ENCODE data around the gene HOXB6. TPM values are rescaled to one million over a fixed set of nuclear protein-coding genes. Genes with fewer than 3 reads are reported as not detected.
A peak's percentile ranks its signal among the peaks of the same experiment; 100 is the strongest.

The HOXB6 gene
- total RNA-seq, 6 donors from 2014 or later = 1.1 to 11.3 (median 7.0) TPM

- Histone ChIP-seq H3K27ac (peak overlapping the region; percentile 66 to 90 (median 90)), H3K27me3 (peaks cover 0 to 44% (median 20%) of the 10 kb centered on the region in 4 donors), H3K4me1 (peaks cover 28 to 51% (median 33%) of the 10 kb centered on the region in 4 donors), H3K36me3 (no peaks in the 10 kb centered on the region), H3K4me3 (peak overlapping the region in 2 of 4 donors; percentile 32 to 54), H3K9me3 (no peaks in the 10 kb centered on the region)
- no peak for TF ChIP-seq POLR2AphosphoS5 (IDR thresholded peaks at IDR 0.05)
- no peak for TF ChIP-seq CTCF (IDR thresholded peaks at IDR 0.05)
- TF ChIP-seq POLR2A (IDR thresholded peaks at IDR 0.05) = no peak
- TF ChIP-seq EP300 (IDR thresholded peaks at IDR 0.05) = no peak
- WGBS, 2 donors = 32 to 64% methylated on average over 2 of the region's 2 CpGs
- no peak for ATAC-seq (ENCODE audit: low FRiP score in 2 of 2)
- DNase-seq = no peak
These were observed 16.7 kb downstream of the HOXB6 start for GRCh38 chr17:48588074-48588415.

GRCh38 chr17:48587276-48588073, 17.3 kb downstream of the HOXB6 start:
- 23 to 24% methylated on average over 4 to 5 of the region's 5 CpGs for WGBS, 2 donors
- TF ChIP-seq CTCF (IDR thresholded peaks at IDR 0.05) (no peak), POLR2AphosphoS5 (IDR thresholded peaks at IDR 0.05) (peak; percentile 32 to 33), EP300 (IDR thresholded peaks at IDR 0.05) (no peak)
- H3K4me3 ChIP-seq = peak overlapping the region in 2 of 4 donors; percentile 54 to 61
- peaks cover 0 to 45% (median 20%) of the 10 kb centered on the region in 4 donors for H3K27me3 ChIP-seq
- no peak for ATAC-seq (ENCODE audit: low FRiP score in 2 of 2)
- H3K36me3 ChIP-seq = no peaks in the 10 kb centered on the region
- peak overlapping the region; percentile 66 to 90 (median 90) for H3K27ac ChIP-seq
- peaks cover 25 to 46% (median 31%) of the 10 kb centered on the region in 4 donors for H3K4me1 ChIP-seq
- H3K9me3 ChIP-seq = no peaks in the 10 kb centered on the region
- no peak for DNase-seq

GRCh38 chr17:48586355-48587258, 18.2 kb downstream of the HOXB6 start:
- peak overlapping the region; percentile 66 to 90 (median 90) for H3K27ac ChIP-seq
- ATAC-seq (ENCODE audit: low FRiP score in 2 of 2) (peak in 1 of 2 donors; percentile 43), DNase-seq (peak in 1 of 2 donors; percentile 87)
- H3K27me3 ChIP-seq = peaks cover 0 to 49% (median 21%) of the 10 kb centered on the region in 4 donors
- WGBS, 2 donors = 13 to 18% methylated on average over 23 to 34 of the region's 34 CpGs
- TF ChIP-seq POLR2A (IDR thresholded peaks at IDR 0.05) (no peak), CTCF (IDR thresholded peaks at IDR 0.05) (no peak), POLR2AphosphoS5 (IDR thresholded peaks at IDR 0.05) (no peak), EP300 (IDR thresholded peaks at IDR 0.05) (no peak)
- H3K4me3 ChIP-seq = peak overlapping the region in 3 of 4 donors; percentile 48 to 61 (median 54)
- no peaks in the 10 kb centered on the region for H3K9me3 ChIP-seq
- H3K36me3 ChIP-seq = no peaks in the 10 kb centered on the region
- H3K4me1 ChIP-seq = peaks cover 31 to 47% (median 35%) of the 10 kb centered on the region in 4 donors

- Histone ChIP-seq H3K9me3 (no peaks in the 10 kb centered on the region), H3K4me3 (no peak overlapping the region), H3K4me1 (peaks cover 32 to 52% (median 35%) of the 10 kb centered on the region in 4 donors), H3K27ac (peak overlapping the region in 3 of 4 donors; percentile 89 to 90 (median 90)), H3K27me3 (peaks cover 0 to 64% (median 35%) of the 10 kb centered on the region in 4 donors), H3K36me3 (no peaks in the 10 kb centered on the region)
- DNase-seq = no peak
- peak in 1 of 2 donors; percentile 34 for ATAC-seq (ENCODE audit: low FRiP score in 2 of 2)
- TF ChIP-seq POLR2AphosphoS5 (IDR thresholded peaks at IDR 0.05) (no peak), EP300 (IDR thresholded peaks at IDR 0.05) (no peak), CTCF (IDR thresholded peaks at IDR 0.05) (no peak), POLR2A (IDR thresholded peaks at IDR 0.05) (no peak)
- 38 to 46% methylated on average over 2 of the region's 2 CpGs for WGBS, 2 donors
These were observed 20.5 kb downstream of the HOXB6 start for GRCh38 chr17:48584223-48584741.

Measured in upper lobe of left lung (tissue), 6 donors.